GM21723 (cell line): ENCODE data around the gene ADARB2.

Experiments
- ATAC-seq: cut with Tn5 transposase; IDR thresholded peaks from one replicate; pipeline ENCODE4 v1.9.1; 2021; ENCODE audit warnings: mild to moderate bottlenecking, moderate library complexity; ENCODE audit not compliant: unreplicated experiment

Gene ADARB2

GRCh38 chr10:1203704-1204103, 533.6 kb downstream of the ADARB2 start:
- ATAC-seq = no peak

- no peak for ATAC-seq
Measured at GRCh38 chr10:1203216-1203615, 534.1 kb downstream of the ADARB2 start.

- ATAC-seq = no peak
Measured at GRCh38 chr10:1202343-1202742, 535.0 kb downstream of the ADARB2 start.

- ATAC-seq = no peak
Measured at GRCh38 chr10:1200866-1201807, 536.2 kb downstream of the ADARB2 start.

- no peak for ATAC-seq
Measured at GRCh38 chr10:1199897-1200721, 537.2 kb downstream of the ADARB2 start.

- ATAC-seq = no peak
Measured at GRCh38 chr10:1199345-1199673, 538.0 kb downstream of the ADARB2 start.

- ATAC-seq = no peak
Measured at GRCh38 chr10:1198453-1199344, 538.6 kb downstream of the ADARB2 start.

- no peak for ATAC-seq
Measured at GRCh38 chr10:1197384-1197783, 539.9 kb downstream of the ADARB2 start.

GRCh38 chr10:1196656-1197055, 540.7 kb downstream of the ADARB2 start:
- no peak for ATAC-seq

GRCh38 chr10:1195828-1196227, 541.5 kb downstream of the ADARB2 start:
- no peak for ATAC-seq

- no peak for ATAC-seq
Measured at GRCh38 chr10:1194161-1194560, 543.2 kb downstream of the ADARB2 start.

GRCh38 chr10:1193561-1193960, 543.8 kb downstream of the ADARB2 start:
- ATAC-seq = no peak

- no peak for ATAC-seq
Measured at GRCh38 chr10:1191752-1192151, 545.6 kb downstream of the ADARB2 start.

GRCh38 chr10:1190791-1191490, 546.4 kb downstream of the ADARB2 start:
- no peak for ATAC-seq

GRCh38 chr10:1190052-1190395, 547.3 kb downstream of the ADARB2 start:
- ATAC-seq = no peak

GRCh38 chr10:1189166-1190051, 547.9 kb downstream of the ADARB2 start:
- no peak for ATAC-seq

- ATAC-seq = no peak
Measured at GRCh38 chr10:1188558-1189135, 548.7 kb downstream of the ADARB2 start.

- ATAC-seq = no peak
Measured at GRCh38 chr10:1187855-1188557, 549.3 kb downstream of the ADARB2 start.
